HG03565 (cell line): ENCODE measurements around the gene RALGDS.
"Not testable (repeated sequence)": the region's sequence is repeated elsewhere in the genome, so short reads cannot be mapped to it uniquely, and the experiment has no call there.

Experiments used
- ATAC-seq: cut with Tn5 transposase; IDR thresholded peaks from one replicate; pipeline ENCODE4 v1.9.1; 2021; ENCODE audit warnings: mild to moderate bottlenecking, moderate library complexity; ENCODE audit not compliant: unreplicated experiment

Gene RALGDS

DNA sequence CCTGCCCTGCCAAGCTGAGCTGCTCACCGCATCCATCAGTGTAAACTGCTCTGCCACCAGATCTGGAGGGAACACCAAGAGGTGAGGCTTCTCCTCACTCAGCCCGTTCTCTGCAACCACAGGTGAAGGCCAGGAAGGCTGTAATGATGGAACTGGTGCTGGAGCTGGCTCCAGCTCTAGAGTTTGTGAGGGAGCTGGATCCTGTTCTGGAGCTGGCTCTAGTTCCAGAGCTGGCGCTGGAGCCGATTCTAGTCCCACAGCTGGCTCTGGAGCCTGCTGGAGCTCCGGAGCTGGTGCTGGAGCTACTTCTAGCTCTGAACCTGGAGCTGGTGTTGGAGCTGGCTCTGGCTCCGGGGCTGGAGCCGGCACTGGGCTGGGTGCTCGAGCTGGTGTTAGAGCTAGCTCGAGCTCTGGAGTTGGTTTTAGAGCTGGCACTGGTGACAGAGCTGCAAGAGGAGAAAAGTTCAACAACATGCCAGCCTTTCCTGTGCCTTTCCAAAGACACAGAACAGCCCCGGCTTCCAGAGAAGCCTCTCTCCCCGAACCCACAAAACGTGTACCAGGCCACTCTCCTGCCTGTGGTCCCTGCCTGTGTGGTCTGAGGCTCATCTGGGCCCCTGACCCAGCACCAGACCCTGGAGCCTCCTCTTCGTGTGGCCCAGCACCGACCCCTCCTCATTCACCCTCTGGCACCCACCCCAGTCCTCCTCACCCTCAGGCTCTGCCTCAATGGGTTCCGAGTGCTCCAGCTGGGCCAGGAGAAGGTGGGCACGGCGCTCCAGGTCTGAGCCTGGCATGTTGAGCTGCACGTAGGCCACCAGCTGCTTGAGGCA, 12.9 kb downstream of the RALGDS start:
- no peak for ATAC-seq

DNA sequence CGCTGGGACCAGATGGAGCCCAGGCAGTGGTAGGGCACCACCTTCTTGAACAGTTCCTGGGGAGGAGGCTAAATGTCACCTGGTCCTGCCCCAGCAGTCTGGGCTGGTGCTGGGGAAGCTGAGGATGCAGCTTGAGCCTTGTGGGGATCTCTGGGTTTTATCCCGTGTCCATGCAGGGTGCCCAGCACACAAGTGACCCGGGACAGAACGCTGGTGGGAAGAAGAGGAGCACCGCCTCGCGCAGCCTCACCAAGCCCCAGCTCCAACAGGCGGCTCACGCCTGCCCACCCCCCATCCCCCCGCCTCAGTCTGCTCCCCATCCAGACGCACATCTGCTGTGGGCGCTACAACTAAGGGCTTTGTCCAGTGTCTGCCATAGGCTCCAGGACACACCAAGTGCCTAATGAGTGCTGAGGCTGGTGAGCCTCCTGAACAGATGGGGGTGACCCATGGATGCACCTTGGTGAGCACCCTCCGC, 13.8 kb downstream of the RALGDS start:
- ATAC-seq = no peak

DNA sequence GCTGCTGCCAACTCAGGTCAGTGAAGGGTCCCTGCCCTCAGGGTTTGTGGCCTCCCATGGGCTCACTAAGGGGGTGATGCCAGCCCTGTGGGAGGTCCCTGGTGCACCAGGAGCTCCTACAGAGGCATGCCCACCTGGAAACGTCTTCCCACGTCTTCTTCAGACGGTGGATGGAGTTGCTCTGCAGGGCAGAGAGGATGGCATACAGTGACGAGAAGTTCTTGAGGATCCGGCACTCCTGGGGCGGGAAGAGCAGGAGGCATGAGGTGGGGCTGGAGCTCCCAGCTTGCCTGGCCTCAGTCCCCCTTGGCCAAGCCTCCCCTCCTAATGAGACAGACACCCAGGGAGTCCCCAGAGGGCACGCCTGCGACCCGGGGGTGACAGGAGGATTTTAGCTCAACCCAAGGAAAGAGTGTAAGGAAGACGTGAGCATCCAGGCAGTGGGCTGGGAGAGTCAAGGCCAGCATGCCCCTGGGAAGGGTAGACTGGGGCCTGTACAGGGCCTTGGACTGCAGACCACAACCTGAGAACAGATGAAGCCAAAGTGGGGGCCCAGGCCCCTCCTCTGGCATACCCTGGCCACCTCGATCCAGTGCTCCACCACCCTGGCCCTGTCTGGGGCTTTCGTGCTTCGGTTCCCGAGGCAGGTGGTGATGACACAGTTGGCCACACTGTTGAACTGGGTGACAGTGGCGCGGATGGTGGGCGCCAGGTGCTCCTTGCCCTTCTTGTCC, 14.4 kb downstream of the RALGDS start:
- ATAC-seq = no peak

DNA sequence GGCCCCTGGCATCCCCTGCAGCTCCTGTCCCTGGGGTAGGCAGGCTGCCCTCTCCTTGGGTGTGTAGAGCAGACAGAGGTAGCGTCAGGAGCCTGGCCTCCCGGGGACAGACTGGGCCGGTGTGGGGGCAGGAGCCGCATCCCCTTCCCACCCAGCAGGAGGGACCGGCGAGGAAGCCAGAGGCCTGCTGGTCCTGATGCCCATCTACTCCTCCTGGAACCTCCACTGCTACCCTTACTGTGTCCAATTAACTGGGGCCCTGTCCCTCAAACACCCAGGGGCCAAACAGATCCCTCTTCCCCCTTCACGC, 15.6 kb downstream of the RALGDS start:
- no peak for ATAC-seq

DNA sequence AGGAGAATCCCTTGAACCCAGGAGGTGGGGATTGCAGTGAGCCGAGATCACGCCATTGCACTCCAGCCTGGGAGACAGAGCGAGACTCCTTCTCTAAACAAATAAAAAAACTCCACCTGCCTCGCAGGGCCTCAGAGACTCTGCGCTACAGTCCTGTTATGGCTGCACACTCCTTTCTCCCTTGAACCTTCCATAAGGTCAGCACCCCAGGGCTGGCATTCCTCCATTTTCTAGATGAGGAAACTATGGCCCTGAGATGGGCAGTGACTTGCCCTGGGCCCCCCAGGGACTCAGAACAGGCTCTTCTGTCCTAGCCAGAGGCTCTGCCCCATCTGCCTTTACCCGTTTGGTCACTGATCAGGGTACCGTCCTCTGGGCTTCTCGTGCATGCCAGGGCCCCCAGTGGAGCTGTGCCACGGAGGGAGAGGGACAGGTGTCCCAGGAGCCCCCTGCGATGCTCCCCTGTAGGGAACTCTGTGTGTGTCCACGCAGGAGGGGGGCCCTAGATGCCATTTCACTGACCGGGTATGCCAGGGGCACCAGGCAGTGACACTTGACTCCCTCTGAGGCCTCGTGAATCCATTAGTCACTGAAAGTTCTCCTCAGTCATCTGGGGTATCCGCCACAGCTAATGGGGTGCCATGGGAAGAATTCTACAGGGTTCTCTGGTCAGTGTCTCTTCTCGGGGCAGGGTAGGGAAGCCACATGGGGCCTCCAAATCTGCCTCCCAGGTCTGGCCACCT, 16.2 kb downstream of the RALGDS start:
- no peak for ATAC-seq

DNA sequence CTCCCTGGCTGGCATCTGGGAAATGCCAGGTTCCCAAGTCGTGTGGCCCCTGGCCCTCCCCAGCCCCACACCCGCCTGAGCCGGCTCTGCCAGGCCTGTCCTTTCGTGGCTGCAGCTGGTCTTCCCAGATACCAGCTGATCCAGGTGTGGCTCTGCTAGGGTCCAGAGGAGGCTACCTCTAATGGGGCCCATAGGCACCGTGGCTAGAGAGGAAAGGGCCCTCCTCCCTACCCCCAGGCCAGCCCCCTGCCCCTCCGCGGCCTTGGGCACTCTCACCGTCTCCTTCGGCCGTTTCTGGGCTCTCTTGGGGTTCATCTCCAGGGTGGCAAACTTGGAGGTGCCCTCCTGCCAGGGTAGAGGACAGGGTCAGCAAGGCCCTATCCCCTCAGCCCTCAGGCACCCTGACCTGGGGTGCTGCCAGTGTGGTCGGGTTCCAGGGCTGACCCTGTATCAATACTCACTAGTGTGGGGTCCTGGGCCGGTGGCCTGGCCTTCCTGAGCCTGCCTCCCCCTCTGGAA, 17.0 kb downstream of the RALGDS start:
- no peak for ATAC-seq

DNA sequence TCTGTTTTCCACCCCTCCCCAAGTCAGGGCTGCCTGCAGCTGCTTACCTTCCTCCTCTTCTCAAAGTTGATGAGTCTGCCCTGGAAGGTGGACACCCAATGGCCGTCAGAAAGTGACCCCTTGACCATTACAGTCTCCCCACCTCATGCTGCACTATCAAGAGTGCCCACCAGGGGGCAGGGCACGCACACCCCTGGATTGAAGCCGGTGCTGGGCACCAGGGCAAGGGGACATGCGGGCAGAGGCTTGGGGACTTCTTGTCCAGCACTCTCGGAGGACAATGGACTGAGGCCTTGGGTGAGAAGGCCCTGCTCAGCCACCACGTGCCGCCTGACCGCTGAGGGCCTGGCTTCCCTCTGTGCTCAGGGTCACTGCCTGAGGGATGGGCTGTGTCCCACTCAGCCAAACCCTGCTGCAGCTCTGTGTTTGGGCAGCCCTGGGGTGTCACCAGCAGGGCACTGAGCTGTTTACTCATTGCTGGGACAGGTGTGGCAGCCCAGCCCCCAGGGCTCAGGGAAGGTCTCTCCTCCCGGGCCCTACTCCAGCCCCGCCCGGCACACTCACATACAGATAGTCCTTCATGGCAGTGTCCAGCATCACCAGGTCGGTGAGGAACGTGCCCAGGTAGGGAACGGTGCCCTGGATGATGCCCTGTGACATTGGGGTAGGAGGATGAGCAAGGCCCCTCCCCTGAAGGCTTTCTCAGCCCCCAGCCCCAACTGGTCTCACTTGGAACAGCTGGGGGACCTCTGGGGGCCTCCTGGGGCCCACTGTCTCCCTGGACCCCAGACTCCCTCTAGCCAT, 17.7 kb downstream of the RALGDS start:
- no peak for ATAC-seq

DNA sequence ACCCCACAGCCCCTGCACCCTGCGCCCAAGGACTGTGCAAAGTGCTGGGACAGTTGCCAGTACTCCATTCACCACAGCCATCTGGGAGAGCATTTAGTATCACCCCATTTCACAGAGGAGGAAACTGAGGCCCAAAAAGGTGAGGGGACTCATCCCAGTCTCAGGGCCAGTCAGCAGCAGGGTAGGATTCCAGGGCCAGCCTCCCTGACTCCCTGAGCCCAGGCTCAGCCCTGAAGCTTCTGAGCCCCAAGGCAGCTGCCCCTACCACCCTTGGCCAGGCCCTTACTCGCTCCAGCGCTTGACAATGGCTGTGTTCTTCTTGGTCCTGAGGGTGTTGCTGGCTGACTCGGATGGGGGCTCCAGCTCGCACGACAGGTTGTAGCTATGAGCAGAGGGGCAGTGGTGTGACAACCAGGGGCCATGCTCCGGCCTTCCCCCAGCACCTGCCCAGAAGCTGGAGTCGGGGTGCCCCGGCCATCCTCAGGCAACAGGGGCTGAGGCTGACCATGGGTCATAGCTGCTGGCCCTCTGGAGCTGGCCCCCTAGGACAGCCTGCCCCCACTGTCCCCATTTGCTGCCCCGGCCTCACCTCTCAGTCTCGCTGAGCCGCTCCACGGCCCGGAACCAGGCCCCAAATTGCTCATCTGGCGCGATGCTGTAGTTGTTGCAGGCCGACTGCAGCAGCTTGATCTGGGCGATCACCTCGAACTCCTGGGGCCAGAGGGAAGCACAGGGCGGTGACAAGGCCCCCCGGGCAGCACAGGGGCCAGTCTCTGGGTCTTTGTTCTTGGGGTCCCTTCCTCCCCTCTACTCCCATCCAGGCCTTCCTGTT, 18.6 kb downstream of the RALGDS start:
- ATAC-seq = no peak

DNA sequence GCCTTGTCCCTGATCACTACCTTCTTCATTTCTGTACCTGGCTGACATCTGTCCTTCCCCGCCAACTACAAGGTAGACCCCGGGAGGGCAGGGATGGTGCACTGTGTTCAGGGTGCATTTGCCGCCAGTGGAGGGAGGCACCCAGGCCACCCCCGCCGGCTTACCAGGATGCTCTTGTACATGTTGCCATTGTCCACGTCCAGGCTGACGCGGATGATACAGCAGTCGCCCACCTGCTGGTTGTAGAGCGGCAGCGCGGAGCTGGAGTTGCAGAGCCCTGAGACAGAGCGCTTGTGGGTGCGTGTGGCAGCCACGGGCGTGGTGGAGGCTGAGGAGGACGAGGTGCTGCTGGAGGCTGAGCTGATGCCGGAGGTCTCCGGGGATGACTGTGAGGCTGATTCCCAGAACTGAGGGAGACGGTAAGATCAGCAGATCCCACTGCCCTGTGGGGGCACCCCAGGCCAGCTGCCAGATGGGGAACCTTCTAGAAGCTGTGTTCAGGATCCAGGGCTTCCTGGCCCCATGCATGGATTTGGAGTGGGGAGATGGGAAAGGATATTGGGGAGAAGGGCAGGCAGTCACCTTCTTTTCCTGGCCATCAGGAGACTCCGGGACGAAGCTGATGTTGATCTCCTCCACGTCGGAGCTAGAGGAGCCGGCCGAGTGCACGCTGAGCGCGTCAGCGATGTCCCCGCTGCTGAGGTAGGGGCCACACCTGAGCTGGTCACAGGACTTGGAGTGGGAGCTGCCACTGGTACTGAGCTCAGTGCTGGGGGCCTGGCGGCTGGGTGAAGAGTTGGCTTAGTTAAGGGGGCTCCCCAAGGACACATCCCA, 19.5 kb downstream of the RALGDS start:
- ATAC-seq = no peak

DNA sequence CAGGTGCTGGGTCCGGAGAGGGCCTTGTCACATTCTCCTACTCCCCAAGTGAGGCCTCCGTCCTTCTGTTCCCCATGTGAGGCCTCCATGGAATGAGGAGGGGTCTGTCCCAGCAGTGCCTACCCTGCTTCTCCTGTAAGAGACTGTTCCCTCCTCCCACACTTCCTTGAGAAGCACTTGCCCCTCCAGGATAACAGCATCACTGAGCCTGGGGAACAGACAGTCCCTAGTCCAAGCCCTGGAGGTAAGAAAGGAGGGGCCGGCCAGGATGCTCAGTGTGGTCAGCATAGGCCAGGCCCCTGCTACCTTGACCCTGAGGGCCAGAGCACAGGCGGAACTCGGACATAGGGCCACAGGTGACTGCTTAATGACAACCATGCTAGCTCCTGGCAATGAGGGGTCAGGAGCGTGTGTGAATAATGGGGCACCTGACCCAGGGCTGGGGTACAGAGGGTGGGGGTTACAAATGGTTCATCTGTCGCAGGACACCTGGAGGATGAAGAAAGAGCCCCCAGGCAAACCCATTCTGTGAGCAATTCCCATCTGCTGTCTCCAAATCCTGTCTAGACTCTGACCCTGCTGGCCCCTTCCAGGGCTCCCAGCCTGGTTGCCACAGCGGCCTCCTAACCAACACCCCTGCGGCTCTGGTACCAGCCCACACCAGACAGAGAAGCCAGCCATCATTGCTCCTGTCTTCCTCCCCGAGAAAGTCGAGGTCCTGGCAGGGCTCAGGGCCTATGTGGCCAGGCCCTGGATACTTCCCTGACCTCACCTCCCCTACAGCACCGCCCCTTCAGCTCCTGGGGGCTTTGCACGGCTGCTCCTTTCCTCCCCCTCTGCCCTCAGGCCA, 20.3 kb downstream of the RALGDS start:
- ATAC-seq = no peak

DNA sequence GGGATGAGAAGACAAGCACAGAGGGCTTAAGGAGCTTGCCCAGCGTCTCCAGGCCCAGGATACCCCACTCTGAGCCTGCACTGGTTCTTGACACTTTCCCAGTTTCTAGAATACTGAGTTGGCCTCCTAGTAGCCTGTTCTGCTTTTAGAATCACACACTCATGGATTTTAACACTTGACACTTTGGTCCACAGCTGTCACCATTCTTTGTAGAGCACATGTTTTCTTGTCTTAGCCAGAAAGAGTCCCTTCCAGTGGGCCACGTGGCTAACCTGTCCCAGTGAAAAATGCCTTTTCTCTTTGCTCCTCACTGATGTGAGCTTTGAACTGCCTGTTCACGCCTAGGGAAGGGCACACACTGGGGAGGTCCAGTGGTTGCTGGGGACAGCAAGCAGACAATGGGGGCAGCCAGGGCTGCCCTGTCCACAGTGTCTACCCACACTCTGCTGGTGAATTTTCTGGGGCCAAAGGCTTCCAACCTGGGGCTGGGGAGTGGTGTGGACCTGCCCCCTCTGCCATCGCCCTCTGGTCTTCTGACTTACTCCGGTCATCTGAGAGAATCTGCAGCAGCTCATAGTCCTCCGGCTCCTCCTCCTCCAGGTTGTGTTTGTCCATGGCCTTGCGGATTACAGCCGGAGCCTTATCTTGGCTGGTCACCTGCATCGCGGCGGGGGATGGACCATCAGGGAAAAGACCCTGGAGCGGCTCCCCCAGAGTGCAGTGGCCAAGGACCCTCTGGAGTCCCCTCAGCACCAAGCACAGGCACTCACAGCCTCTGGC, 21.1 kb downstream of the RALGDS start:
- ATAC-seq = no peak

DNA sequence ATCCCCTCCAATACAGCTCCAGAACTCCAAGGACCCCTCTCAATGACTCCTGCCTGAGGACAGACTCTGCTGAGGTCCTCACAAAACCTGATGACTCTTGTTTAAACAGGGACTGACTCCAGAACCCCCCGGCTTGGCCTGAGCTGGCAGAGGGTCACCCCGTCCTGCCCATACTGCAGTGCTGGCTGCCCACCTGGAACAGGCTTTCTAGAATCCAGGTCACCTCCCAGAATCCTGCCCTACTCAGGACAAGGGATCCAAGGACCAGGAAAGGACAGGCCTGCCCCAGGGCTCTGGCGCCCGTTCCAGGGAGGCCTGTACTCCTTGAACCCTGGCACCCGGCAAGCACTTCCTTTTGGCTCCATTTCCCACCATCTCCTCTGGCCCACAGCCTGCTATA, 22.2 kb downstream of the RALGDS start:
- no peak for ATAC-seq

DNA sequence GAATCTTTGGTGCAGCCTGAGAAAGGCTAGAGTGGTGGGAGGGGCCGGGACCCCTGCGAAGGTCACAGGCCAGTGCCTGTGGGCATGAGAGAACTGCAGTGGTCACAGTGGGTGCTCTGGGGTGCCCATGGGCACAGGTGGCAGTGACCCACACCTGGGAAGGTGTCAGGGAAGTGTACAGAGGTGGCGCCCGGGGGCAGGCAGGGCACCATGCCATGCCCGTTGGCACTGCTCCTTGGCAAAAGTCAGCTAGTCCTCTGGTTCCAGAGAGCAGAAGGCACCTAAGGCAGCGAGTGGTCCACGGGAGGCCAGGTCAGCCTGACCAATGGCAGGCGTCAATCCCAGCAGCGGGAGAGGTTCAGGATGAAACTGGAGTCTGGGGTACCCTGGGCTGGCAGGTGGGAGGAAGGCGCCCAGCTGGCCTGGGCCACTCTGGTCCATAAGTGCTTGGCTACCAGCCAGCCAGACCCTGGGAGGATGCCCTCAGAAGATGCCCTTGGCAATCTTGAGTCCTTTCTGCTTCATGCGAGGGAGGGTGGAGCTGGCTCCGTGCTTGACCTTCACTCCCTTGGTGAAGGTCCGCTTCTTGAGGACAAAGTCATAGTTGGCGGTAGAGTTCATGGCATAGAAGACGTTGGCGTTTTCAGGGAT, 22.8 kb downstream of the RALGDS start:
- no peak for ATAC-seq

DNA sequence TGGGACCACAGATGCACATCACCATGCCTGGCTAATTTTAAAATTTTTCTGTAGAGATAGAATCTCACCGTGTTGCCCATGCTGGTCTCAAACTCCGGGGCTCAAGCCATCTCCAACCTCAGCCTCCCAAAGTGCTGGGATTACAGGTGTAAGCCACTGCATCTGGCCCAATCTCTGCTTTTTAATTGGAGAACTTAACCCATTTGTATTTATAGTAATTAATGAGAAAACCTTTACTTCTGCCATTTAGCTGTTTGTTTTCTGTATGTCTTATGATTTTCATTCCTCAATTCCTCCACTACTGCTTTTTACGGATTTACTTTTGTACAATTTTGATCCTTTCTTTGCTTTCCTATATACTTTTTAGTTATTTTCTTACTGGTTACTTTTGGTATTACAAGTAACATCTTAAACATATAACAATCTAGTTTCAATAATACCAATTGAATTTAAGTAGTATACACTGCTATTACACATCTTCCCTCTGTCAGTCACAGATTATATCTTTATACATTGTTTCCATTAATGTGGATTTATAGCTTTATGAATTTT, 26.1 kb downstream of the RALGDS start:
- ATAC-seq = no peak

DNA sequence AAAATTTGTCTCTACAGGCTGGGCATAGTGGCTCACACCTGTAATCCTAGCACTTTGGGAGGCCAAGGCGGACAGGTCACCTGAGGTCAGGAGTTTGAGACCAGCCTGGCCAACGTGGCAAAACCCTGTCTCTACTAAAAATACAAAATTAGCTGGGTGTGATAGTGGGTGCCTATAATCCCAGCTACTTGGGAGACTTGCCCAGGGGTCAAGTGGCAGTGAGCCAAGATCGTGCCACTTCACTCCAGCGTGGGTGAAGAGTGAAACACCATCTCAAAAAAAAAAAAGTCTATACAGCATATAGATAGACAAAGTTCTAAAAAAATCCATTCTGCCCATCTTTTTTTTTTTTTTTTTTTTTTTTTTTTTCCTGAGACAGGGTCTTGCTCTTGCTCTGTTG, 26.7 kb downstream of the RALGDS start:
- ATAC-seq = not testable (repeated sequence)

DNA sequence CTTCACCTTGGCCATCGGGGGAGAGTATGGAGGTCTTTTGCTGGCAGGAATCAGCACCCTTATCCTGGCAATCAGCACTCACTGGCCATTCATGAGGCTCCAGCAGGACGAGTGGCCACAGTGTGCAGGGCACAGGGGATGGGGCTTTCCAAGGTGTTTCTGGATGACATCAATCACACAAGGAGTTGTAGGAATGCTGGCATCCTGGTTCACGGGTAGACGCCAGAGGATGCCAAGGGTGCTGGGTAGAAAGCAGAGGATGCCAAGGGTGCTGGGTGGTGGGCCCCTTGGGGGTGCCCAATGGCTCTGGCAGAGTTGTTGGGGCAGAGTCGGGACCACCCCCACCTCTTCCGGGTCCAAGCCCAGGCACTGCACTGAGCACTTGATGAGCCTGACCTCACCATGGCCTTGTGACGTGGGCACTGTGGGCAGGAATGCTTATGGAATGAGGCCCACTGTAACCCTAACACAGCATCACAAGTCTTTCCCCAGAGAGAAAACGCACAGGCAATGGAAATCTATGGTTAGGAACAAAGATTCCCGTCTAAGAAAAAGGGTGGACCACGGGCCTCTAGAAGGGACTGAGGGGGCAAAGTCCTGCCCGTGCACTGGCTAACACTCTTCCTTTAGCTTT, 30.2 kb downstream of the RALGDS start:
- ATAC-seq = no peak
